ENCODE results near the gene RAPGEF4.

DNA sequence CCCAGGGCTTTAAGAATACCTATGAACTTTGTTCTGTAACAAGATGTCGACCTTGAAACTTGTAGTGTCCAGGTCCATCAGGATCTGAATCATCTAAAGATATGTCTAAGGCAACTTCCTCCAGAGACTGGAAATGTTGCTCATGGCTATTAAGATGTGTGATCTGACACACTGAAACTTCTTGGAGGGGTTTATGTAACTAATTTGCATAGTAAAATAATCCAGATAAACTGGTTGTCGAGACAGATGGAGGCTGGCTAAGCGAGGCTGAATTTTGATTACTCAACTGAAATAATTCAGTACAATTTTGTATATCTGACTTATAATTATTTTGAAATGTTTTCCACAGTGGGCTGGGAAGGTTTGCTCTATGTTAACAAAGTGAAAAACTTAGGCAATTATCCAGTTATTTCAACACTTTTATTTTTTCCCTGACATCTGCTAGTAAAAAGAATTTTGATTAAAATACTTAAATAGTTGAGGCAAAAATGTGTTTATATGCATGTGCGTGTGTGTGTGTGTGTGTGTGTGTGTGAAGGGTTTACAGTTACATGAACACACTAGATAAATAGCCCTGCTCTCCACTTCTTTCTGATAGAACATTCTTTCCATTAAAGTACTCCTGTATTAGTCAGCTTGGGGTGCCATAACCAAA, 328.6 kb downstream of the RAPGEF4 start:
- TF ChIP-seq GATA2 (IDR thresholded peaks at IDR 0.05; ENCODE audit: low read depth, low read length) = no peak
- no peak for TF ChIP-seq GATA3 (IDR thresholded peaks at IDR 0.05; ENCODE audit: low read depth, low read length)
